ENCODE results near the gene MYLK. TPM values are rescaled to one million over a fixed set of nuclear protein-coding genes. Genes with fewer than 3 reads are reported as not detected.

The MYLK gene
- total RNA-seq, 4 donors from 2014 or later, result 32.0 to 81.2 (median 61.5) TPM

DNA sequence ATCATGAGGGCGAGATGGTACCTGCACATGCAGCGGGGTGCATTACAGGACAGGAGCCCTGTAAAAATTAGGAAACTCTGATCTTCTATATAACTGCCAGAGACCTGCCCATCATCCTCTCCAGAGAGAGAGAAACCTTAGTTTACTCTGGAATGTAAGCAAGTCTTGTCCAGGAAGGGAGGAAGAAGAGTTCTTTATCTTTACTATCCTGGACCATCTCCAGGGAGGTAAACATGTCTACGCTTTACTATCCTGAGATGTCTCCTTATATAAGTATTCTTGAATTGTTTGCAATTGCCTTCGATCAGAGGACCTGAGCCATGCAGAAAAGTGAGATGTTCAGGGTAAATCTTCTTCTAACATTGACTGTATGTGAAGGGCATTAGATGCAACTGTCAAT, 286.6 kb downstream of the MYLK start:
- peaks cover 0 to 9% (median 0%) of the 10 kb centered on the region in 3 donors for H3K36me3 ChIP-seq
- H3K4me3 ChIP-seq, result no peak overlapping the region
- no peak for TF ChIP-seq POLR2A (IDR thresholded peaks at IDR 0.05)
- no peak for TF ChIP-seq CTCF (IDR thresholded peaks at IDR 0.05)
- no peak for TF ChIP-seq EP300 (IDR thresholded peaks at IDR 0.05)
- H3K4me1 ChIP-seq, result no peaks in the 10 kb centered on the region
- 95% methylated on average over 4 of the region's 4 CpGs for WGBS, 2 donors
- H3K9me3 ChIP-seq, result no peaks in the 10 kb centered on the region
- H3K27ac ChIP-seq, result no peak overlapping the region
- H3K27me3 ChIP-seq, result no peaks in the 10 kb centered on the region
- DNase-seq (ENCODE audit: low spot score in 2 of 2), result no peak

DNA sequence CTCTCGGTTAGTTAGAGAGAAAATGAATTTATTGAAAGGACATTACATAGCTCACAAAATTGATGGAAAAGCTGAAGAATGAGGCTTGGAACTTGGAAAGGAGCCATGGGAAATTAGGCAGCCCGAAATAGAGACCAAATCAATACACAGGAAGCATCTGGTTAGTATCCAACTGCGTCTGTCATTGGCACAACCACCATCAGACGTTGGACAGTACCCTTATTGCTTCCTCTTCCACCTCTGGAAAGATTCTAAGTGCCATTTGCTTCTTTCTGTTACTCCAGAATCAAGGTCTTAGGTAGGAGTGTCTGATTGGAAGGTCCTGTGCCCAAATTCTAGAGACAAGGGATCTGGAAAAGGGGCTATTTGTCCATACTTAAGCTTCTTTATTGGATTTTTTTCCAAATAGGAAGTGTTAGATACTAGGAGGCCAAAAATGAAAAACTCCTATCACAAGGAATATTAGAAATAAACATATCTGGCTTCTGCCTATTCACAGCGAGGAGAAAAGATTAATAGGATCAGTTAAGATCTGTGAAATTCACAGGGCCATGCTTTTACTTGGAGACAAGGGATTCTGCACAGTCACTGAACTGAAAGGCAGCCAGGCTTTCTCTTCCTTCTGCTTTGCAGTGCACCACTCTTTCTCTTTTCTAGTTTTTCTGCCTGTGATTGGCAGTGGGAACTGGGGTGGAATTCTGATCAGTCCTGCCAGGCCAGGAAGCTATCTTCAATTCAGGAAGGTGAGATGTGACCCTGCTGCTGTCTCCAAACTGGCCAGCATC, 288.5 kb downstream of the MYLK start:
- Histone ChIP-seq H3K4me3 (no peak overlapping the region), H3K36me3 (peaks cover 0 to 17% (median 0%) of the 10 kb centered on the region in 3 donors), H3K4me1 (no peaks in the 10 kb centered on the region), H3K27me3 (no peaks in the 10 kb centered on the region), H3K27ac (no peak overlapping the region), H3K9me3 (peaks cover 0 to 6% (median 0%) of the 10 kb centered on the region in 4 donors)
- TF ChIP-seq POLR2A (IDR thresholded peaks at IDR 0.05) (no peak), EP300 (IDR thresholded peaks at IDR 0.05) (no peak), CTCF (IDR thresholded peaks at IDR 0.05) (no peak)
- no peak for DNase-seq (ENCODE audit: low spot score in 2 of 2)
- whole genome bisulfite sequencing, 2 donors, result 71% methylated on average over 5 of the region's 5 CpGs

DNA sequence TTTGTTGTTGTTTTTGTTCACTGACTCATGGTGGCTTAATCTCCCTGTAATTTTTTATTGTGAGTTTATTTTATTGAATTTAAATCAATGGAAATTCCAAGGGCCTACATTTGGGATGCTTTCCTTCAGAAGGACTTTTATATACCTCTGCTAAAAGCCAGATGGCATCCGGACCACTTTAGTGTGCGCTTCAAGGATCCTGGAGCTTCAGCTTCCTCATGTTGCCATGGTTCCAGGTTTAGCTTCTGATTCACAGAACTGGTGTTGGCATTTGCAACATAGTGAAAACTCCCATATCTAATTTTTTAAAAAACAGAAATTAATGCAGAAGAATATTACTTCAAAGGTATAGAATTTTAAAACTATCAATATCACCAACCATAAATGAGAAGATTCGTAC, 290.8 kb downstream of the MYLK start:
- Histone ChIP-seq H3K4me1 (no peaks in the 10 kb centered on the region), H3K36me3 (peaks cover 0 to 14% (median 0%) of the 10 kb centered on the region in 3 donors), H3K4me3 (no peak overlapping the region), H3K27ac (no peak overlapping the region), H3K9me3 (peaks cover 0 to 8% (median 0%) of the 10 kb centered on the region in 4 donors), H3K27me3 (no peaks in the 10 kb centered on the region)
- DNase-seq (ENCODE audit: low spot score in 2 of 2), result no peak
- TF ChIP-seq CTCF (IDR thresholded peaks at IDR 0.05) (no peak), EP300 (IDR thresholded peaks at IDR 0.05) (no peak), POLR2A (IDR thresholded peaks at IDR 0.05) (no peak)
- WGBS, 2 donors, result 94 to 96% methylated on average over 3 of the region's 3 CpGs

DNA sequence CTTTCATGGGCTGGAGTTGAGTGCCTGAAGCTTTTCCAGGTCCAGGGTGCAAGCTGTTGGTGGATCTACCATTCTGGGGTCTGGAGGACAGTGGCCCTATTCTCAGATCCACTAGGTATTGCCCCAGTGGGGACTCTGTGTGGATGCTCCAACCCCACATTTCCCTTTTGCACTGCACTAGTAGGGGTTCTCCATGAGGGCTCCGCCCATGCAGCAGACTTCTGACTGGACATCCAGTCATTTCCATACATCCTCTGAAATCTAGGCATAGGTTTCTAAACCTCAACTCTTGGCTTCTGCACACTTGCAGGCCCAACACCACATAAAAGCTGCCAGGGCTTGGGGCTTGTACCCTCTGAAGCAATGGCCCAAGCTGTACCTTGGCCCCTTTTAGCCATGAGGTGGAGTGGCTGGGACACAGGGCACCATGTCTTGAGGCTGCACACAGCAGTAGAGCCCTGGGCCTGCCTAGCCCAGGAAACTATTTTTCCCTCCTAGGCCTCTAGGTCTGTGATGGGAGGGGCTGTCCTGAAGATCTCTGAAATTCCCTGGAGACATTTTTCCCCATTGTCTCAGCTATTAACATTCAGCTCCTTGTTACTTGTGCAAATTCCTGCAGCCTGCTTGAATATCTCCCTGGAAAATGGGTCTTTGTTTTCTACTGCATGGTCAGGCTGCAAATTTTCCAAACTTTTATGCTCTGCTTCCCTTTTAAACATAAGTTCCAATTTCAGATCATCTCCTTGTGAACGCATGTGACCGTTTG, 293.3 kb downstream of the MYLK start:
- WGBS, 2 donors, result 94 to 97% methylated on average over 2 to 3 of the region's 3 CpGs
- Histone ChIP-seq H3K36me3 (peaks cover 0 to 13% (median 0%) of the 10 kb centered on the region in 3 donors), H3K27me3 (no peaks in the 10 kb centered on the region), H3K4me1 (peaks cover 0 to 13% (median 0%) of the 10 kb centered on the region in 4 donors), H3K4me3 (no peak overlapping the region), H3K27ac (no peak overlapping the region), H3K9me3 (peaks cover 0 to 8% (median 0%) of the 10 kb centered on the region in 4 donors)
- TF ChIP-seq POLR2A (IDR thresholded peaks at IDR 0.05) (no peak), EP300 (IDR thresholded peaks at IDR 0.05) (no peak), CTCF (IDR thresholded peaks at IDR 0.05) (no peak)
- no peak for DNase-seq (ENCODE audit: low spot score in 2 of 2)

GRCh38 chr3:123587401-123587800, 296.7 kb downstream of the MYLK start:
- TF ChIP-seq POLR2A (IDR thresholded peaks at IDR 0.05) (no peak), CTCF (IDR thresholded peaks at IDR 0.05) (no peak), EP300 (IDR thresholded peaks at IDR 0.05) (no peak)
- H3K4me1 ChIP-seq, result peaks cover 0 to 32% (median 5%) of the 10 kb centered on the region in 4 donors
- peaks cover 0 to 13% (median 0%) of the 10 kb centered on the region in 3 donors for H3K36me3 ChIP-seq
- DNase-seq (ENCODE audit: low spot score in 2 of 2), result no peak
- H3K9me3 ChIP-seq, result peaks cover 0 to 8% (median 0%) of the 10 kb centered on the region in 4 donors
- H3K27me3 ChIP-seq, result no peaks in the 10 kb centered on the region
- WGBS, 2 donors, result 53 to 60% methylated on average over 2 of the region's 2 CpGs
- no peak overlapping the region for H3K4me3 ChIP-seq
- no peak overlapping the region for H3K27ac ChIP-seq

Measured in tibial nerve (tissue), 4 donors.